Neural cell (in vitro differentiated cells): Measurements from ENCODE around the gene PIP4K2A.

Source experiments
- CTCF ChIP-seq: fragments of 450-650 bp; IDR thresholded peaks from 2 replicates; pipeline ENCODE4 v1.5.1; 2014; ENCODE audit warnings: antibody characterized with exemption, mild to moderate bottlenecking, moderate library complexity; ENCODE audit not compliant: poor library complexity, severe bottlenecking
- EP300 ChIP-seq: fragments of 450-650 bp; conservative IDR thresholded peaks from 2 replicates; pipeline ENCODE4 v1.6.1; 2014; ENCODE audit warnings: antibody characterized with exemption, mild to moderate bottlenecking, moderate library complexity; ENCODE audit not compliant: poor library complexity, severe bottlenecking
- POLR2AphosphoS5 ChIP-seq: IDR thresholded peaks from 2 replicates; pipeline ENCODE4 v1.6.1; 2012

GRCh38 chr10:22754296-22754695, 39.9 kb upstream of the PIP4K2A start:
- TF ChIP-seq EP300 (no peak), POLR2AphosphoS5 (no peak), CTCF (no peak)
